HG03469 (cell line): ENCODE measurements around the gene PSMD5.

Source experiments
- ATAC-seq: cut with Tn5 transposase; IDR thresholded peaks from one replicate; pipeline ENCODE4 v1.9.1; 2021; ENCODE audit warnings: mild to moderate bottlenecking, moderate library complexity, moderate number of reproducible peaks; ENCODE audit not compliant: unreplicated experiment

PSMD5 gene

GRCh38 chr9:120842685-120843485, at the start of gene PSMD5:
Gene PSMD5 (minus strand): TSS chr9:120842922. CDS start chr9:120842909, 13 bp downstream.
- peak; percentile 96 for ATAC-seq

- ATAC-seq, result peak; percentile 17
Observed at GRCh38 chr9:120891884-120892747, 49.4 kb upstream of the PSMD5 start.

DNA sequence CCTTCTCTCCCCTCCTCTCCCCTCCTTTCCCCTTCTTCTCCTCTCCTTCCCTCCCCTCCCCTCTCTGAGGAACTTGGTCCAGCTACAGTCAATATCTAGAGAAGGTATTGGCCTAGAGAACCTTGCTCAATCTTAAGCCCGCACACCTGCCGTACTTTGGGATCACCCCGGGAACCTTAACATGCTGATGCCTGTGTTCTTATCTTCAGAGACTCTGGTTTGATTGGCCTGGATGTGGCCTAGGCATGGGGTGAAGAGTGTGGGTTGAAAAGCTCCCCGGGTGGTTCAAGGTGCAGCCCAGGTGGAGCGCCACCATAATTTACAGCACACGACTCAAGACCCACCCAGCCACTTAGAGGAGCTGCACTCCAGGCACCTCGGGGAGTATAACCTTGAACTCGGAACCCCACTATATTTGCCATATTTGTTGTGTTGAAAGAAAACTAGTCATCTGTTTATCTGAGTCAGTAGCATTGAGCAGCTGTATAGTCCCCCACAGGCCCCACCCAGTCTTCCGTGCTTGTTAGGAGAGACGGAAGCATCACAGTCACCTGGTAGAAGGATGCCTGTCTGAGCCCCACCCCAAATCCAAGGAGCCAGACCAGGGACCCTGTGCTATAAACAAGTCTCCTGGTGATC, 48.6 kb upstream of the PSMD5 start:
- ATAC-seq, result no peak

GRCh38 chr9:120890320-120891244, 47.9 kb upstream of the PSMD5 start:
- ATAC-seq, result no peak

- ATAC-seq, result no peak
Observed at GRCh38 chr9:120889606-120890271, 47.0 kb upstream of the PSMD5 start.

DNA sequence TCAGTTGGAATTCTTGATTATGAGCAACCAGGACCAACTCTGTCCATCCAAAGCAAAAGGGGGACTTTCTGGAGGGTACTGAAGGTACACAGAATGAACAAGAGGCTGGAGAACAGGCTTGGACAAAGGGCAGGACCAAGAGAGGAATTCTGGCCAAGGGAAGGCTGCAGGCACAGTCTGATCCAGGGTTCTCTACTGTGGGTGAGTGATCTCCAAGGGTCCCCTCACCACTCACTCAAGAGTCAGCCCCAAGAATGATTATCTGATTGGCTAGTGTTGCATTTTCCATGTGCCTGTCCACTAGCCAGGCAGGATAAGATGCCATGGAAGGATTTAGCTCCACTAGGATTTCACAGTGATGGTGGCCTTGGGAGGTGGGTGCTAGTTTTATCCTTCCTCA, 45.9 kb upstream of the PSMD5 start:
- ATAC-seq, result no peak

- ATAC-seq, result no peak
Observed at GRCh38 chr9:120886490-120886967, 43.8 kb upstream of the PSMD5 start.

- ATAC-seq, result no peak
Observed at GRCh38 chr9:120885958-120886357, 43.2 kb upstream of the PSMD5 start.

- no peak for ATAC-seq
Observed at GRCh38 chr9:120885457-120885856, 42.7 kb upstream of the PSMD5 start.

GRCh38 chr9:120883608-120883996, 40.9 kb upstream of the PSMD5 start:
- no peak for ATAC-seq

GRCh38 chr9:120882935-120883607, 40.3 kb upstream of the PSMD5 start:
- ATAC-seq, result no peak

DNA sequence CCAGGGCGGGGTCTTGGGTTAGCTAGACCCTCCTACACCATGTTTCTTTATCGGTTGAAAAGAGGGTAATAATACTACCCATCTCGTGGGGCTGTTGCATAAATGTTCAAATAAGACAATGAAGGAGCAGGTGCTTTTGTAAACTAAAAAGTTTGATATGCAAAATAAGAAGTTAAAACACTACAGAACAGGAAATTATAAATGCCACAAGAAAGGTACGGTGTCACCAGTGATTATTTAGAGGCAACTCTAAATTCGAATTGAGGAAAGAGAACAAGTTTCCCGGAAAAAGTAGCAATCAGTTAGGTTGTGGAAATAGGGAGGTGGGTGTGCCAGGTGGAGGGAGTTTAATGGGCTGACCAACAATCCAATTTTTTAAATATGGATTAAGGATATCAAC, 36.7 kb upstream of the PSMD5 start:
- ATAC-seq, result no peak

DNA sequence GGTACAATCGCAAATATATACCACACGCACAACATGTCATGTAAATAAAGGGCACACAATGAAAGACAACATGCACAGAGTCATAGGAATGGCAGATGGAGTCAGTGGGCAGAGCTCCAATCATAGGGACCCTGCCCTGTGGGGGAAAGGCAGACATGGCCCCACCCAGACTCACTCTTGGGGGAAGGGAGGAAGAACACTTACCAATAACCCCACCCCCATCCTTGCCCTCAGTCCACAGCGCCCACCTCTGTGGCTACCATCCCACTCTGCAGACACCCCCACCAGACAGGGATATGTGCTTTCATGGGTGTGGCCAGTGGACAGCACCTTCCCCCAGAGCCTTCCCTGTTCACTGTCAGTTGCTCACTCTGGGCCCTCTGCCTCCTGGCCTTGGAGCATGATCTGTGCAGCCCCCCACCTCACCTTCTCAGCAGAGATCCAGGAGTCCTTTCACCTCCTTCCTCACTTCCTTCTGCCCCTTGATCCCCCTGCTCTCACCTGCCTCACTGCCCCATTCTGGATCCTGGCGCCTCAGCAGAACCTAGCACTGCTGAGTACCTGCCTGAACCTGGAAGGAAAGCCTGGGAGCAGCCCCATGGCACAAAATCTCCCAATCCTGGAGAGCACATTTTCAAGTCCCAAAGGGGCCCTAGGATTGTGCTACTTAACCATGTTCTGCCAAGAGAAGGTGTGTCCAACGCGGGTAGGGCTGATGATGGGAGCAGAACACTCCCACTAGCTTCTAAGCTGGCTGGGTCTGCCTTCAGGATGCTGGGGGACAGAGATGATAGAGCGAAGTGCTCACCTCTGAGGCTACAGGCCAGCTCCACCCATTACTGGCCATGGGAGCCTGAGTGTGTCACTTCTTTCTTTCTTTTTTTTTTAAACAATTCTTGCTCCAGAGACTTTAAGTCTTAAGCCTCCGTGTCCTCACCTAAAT, 35.7 kb upstream of the PSMD5 start:
- no peak for ATAC-seq

DNA sequence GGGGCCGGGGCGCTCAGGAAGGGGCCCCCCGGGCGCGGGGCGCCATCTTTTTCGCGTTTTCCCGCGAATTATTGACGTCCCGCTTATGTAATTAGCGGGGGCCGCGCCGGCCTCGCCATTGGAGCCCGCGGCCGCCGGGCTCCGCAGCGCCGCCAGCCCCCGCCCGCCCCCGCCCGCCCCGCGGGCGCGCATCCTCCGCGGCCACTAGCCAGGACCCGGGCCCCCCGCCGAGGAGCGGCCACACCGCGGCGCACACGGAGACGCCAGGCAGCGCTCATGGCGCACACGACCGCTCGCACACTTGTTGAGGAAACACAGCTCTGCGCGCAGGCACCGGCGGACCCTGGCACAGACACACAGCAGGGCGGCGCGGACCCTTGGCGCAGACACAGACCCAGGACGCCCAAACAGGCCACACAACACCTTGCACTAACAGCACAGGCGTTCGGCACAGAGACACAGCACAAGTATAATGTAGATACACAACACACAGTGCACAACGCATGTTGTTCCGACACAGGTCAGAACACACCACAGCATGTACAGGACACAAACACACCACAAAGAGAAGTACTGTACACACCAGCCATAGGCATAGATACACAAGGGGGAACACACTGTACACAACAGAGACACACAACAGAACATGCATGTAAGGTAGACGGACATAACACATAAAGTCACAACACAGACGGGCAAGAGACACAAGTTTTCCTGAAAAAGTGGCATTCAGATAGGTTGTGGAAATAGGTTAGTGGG, 34.7 kb upstream of the PSMD5 start:
- no peak for ATAC-seq

GRCh38 chr9:120876842-120877240, 34.1 kb upstream of the PSMD5 start, which contains the start of gene PHF19:
Gene PHF19 (minus strand): TSS chr9:120877188. CDS start chr9:120874741, 2,447 bp downstream.
- ATAC-seq, result no peak

- ATAC-seq, result peak; percentile 30
Observed at GRCh38 chr9:120875954-120876841, 33.5 kb upstream of the PSMD5 start.
